ENCODE results near the gene CLDN2.

DNA sequence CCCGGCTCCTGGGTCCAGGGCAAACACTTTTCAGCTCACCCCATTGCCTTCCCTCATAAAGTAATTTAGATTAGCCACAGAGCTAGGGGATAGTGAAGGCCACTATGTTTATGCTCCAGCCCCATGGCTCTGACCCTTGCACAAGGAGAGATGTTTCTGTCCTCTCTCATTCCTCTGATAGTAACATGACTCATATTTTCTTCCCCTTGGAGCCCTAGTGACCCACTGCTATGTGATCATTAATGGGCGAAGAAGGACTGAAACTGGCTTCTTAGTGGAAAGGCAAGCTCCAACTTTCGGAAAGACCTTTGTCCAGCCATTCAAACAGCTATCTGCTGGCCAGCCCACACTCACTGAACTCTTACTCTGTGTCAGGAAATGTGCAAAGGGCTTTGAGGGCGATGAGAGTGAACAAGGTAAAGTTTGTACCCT, 12.3 kb downstream of the CLDN2 start:
- TF ChIP-seq, protein P1, sequence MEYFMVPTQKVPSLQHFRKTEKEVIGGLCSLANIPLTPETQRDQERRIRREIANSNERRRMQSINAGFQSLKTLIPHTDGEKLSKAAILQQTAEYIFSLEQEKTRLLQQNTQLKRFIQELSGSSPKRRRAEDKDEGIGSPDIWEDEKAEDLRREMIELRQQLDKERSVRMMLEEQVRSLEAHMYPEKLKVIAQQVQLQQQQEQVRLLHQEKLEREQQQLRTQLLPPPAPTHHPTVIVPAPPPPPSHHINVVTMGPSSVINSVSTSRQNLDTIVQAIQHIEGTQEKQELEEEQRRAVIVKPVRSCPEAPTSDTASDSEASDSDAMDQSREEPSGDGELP (IDR thresholded peaks at IDR 0.05; ENCODE audit: borderline replicate concordance, low read depth), result no peak
- TF ChIP-seq EZH2 (conservative IDR thresholded peaks at IDR 0.05; ENCODE audit: low read depth, low read length) (no peak), FOXK1 (CRISPR knock-in tag; IDR thresholded peaks at IDR 0.05; ENCODE audit: borderline replicate concordance, low read depth) (no peak)
- TF ChIP-seq, protein P2, sequence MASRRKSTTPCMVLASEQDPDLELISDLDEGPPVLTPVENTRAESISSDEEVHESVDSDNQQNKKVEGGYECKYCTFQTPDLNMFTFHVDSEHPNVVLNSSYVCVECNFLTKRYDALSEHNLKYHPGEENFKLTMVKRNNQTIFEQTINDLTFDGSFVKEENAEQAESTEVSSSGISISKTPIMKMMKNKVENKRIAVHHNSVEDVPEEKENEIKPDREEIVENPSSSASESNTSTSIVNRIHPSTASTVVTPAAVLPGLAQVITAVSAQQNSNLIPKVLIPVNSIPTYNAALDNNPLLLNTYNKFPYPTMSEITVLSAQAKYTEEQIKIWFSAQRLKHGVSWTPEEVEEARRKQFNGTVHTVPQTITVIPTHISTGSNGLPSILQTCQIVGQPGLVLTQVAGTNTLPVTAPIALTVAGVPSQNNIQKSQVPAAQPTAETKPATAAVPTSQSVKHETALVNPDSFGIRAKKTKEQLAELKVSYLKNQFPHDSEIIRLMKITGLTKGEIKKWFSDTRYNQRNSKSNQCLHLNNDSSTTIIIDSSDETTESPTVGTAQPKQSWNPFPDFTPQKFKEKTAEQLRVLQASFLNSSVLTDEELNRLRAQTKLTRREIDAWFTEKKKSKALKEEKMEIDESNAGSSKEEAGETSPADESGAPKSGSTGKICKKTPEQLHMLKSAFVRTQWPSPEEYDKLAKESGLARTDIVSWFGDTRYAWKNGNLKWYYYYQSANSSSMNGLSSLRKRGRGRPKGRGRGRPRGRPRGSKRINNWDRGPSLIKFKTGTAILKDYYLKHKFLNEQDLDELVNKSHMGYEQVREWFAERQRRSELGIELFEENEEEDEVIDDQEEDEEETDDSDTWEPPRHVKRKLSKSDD (CRISPR knock-in tag; IDR thresholded peaks at IDR 0.05; ENCODE audit: low read depth), result no peak

Measured in HepG2 (cell line).